ENCODE data around the gene OGA. TPM values are rescaled to one million over a fixed set of nuclear protein-coding genes. Genes with fewer than 3 reads are reported as not detected.

OGA gene
- 31.3 and 66.7 TPM in 2 replicates for total RNA-seq (2014; rRNA removed; shearing (Covaris generic); ENCODE audit: low replicate concordance)

DNA sequence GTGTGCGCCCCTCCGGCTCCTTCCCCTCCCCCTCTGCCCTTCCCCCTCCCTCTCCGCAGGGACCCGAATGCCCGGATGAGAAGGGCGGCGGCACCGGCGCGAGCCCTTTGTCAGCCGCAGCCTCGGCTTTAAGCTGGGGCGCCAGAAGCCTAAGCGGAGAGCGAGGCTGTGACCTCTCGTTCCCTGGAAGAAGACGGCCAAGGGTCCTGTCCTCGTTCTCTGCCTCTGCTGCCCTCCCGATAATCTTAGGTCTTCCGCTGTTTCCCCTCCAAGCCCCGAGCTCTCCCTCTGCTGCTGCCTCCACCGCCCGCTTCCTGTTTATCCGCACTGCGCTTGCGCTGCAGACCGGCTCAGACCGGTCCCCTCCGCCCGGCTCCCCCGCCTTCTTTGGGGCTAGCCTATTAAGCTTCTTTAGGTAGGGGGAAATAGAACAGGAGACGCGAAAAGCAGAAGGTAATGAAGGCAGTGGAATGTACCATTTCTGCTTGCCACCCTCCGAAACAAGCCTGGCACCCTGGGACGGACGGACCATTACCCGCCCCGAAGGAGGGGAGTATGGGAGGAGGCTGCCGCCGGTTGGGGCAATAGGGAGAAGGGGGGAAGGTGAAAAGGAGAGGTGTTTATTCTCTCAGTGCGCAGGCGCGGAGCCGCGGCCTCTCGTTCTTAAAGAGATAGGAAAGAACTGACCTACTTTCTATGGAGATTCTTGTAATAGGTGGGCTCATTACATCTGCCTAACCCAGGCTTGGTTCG is at the start of gene OGA:
Gene OGA, minus strand, starts transcription at position 326 of the 753 bp plus-strand sequence. CDS start 422 bp downstream, outside the sequence.
- Histone ChIP-seq H3K27me3 (no peaks in the 10 kb centered on the region), H3K9me3 (no peaks in the 10 kb centered on the region), H3K36me3 (peaks cover 11% of the 10 kb centered on the region), H3K4me3 (peak within 1 kb of the TSS; percentile 76)
- peak; percentile 99 for DNase-seq

DNA sequence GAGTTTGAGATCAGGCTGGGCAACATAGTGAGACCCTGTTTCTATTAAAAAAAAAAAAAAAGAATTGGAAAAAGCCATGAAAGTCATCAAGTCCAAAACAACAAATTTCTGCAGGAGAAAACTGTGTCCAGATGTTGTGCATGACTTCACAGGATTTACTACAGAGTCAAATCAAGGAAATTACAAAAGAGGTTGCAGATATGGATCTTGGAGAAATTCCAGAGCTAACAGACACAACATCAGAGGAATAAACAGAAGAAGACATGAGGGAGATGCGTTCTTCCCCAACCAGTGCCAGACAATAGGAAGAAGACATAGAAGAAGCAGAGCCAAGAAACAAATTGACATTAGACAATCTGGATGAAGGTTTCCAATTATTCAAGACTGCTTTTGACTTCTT is 49.7 kb upstream of the OGA start:
- Histone ChIP-seq H3K4me3 (no peak overlapping the region), H3K9me3 (no peaks in the 10 kb centered on the region), H3K36me3 (no peaks in the 10 kb centered on the region; the same call in 1 of the 2 replicates), H3K27me3 (no peaks in the 10 kb centered on the region)
- no peak for DNase-seq

DNA sequence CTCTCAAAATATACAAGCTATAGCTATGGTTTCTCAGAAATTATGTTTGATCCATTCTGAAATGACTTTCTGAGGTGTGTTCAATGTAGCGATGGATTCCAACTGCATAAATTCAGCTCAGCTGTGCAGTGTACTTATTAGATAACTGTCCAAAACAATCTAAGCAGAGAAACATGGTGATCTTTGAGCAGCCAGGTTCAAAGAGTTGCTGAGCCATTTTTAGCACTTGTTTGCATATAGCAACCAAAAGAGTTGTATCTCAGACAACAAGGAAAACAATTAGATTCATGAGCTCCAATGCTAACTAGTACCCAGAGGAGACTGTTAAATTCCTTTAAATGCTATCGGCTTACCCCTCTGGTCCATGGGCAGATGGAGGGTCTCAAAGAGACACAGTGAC is 41.3 kb upstream of the OGA start:
- Histone ChIP-seq H3K9me3 (peaks cover 10% of the 10 kb centered on the region), H3K27me3 (no peaks in the 10 kb centered on the region), H3K36me3 (no peaks in the 10 kb centered on the region; the same call in 1 of the 2 replicates), H3K4me3 (no peak overlapping the region)
- no peak for DNase-seq

DNA sequence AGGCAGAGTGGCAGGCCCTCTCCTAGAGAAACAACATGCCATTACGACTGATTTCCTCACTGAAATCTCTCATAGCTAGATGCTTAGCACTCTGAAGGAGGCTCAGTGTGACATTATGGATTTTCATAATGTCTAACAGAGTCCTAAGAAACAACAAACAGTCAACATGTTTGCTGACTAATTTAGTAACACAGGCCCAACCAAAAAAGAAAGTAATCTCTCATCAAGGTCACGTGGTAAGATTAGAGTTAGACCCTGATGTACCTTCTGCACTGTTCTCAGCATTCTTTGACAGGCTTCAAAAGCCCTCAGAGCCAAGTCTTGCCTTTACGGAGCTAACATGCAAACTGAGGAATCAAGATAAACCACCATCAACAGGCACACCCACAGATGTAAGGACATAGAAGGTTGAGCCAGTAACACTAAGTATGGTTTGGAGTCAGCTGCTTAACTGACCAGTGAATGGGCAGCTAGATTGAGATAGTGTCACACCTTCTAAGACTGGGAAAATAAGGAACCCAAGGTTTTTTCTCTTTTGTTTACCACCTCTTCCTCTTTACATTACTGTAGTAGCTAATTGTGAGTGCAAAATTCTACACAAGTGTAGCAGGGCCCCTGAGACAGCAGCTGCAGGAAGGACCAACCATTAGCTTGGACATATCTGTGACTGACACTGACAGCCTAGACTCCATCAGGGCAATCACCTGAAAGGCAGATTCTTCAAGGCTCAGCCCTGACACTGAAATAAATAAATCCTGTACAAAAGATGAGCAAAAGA is 40.7 kb upstream of the OGA start:
- peaks cover 10% of the 10 kb centered on the region for H3K9me3 ChIP-seq
- no peak for DNase-seq
- no peak overlapping the region for H3K4me3 ChIP-seq
- no peaks in the 10 kb centered on the region for H3K27me3 ChIP-seq
- no peaks in the 10 kb centered on the region; the same call in 1 of the 2 replicates for H3K36me3 ChIP-seq

DNA sequence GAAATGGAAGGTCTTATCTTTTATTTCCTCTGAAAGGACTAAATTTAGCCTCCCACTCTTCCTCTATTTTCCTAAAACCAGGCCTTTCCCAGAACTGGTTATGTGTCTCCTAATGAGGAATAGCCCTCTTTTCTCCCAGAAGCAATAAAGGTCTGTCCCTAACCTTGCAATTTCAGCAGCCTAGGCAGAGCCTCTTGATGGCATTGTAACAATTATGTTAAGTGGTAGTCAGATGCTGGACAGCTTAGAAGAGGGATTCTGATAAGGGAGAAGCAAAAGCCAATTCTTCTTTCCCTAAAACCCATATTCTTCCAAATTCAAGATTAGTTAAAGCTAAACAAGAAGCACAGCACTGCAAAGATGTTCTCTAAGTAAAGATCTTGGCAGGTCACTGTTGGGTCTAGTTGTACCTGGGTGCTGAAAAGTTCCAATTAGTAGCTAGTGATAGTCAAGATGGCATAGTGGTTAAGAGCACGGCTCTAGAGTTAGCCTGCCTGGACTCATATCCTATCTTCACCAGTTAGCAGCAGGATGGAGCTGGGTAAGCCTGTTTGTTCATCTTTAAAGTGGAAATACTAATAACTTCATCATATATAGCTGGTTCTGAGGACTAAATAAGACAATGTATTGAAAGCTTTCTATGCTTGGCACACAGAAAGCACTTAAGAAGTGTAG is 39.7 kb upstream of the OGA start:
- Histone ChIP-seq H3K27me3 (no peaks in the 10 kb centered on the region), H3K36me3 (no peaks in the 10 kb centered on the region; the same call in 1 of the 2 replicates), H3K9me3 (peaks cover 10% of the 10 kb centered on the region), H3K4me3 (no peak overlapping the region)
- DNase-seq = no peak

DNA sequence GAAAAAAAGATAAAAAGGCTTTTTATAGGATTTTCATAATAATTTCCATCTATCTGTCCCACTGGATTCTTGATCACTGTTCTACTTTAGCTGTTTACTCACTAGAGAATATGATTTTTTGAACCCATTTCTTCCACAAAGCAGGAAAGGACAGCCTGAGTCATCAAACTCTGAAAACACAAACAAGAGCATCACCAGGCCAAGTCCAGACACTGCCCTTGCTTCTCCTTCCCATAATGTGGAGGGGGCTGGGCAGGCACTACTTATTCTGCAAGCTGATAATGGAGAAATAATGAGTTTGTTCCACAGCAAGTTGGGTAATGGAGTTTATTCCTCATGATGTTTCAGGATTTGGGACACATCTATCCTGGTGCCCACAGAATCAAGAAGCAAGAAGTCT is 38.4 kb upstream of the OGA start:
- DNase-seq = peak; percentile 32
- peaks cover 10% of the 10 kb centered on the region for H3K9me3 ChIP-seq
- no peaks in the 10 kb centered on the region; the same call in 1 of the 2 replicates for H3K36me3 ChIP-seq
- H3K4me3 ChIP-seq = no peak overlapping the region
- H3K27me3 ChIP-seq = no peaks in the 10 kb centered on the region

DNA sequence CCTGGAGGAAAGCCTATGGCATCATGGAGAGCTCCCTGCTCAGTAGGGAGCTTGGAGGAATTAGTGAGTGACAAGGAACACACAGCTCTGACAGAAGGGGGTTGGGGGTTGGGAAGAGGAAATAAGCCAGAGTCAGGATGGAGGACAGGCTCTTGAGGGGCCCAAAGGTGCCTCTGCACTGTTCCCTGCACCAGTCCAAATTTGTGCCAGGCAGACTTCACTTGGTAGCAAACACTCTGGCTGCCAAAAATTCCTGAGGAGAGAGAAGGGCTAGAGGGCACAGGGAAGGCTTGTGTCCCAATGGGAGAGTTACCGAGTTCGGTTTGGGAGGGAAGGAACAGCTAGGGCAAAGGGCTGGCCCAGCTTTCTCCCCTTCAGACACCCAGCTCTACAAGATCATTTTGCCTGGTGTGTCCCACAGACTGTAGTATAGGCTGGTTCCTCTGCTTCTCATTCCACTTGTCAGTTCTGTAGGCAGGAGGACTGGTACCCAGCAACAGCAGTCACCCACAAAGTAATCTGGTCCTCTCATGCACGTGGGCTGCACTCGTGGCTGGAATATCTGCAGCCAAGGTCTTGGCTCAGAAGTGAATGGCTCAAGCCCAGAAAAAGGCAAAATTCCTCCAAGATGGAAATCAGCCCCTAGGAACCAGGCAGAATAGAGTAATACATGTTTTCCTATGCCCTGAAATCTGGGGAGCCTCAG is 33.3 kb upstream of the OGA start:
- no peak overlapping the region for H3K4me3 ChIP-seq
- no peaks in the 10 kb centered on the region for H3K27me3 ChIP-seq
- no peak for DNase-seq
- no peaks in the 10 kb centered on the region for H3K9me3 ChIP-seq
- no peaks in the 10 kb centered on the region for H3K36me3 ChIP-seq

DNA sequence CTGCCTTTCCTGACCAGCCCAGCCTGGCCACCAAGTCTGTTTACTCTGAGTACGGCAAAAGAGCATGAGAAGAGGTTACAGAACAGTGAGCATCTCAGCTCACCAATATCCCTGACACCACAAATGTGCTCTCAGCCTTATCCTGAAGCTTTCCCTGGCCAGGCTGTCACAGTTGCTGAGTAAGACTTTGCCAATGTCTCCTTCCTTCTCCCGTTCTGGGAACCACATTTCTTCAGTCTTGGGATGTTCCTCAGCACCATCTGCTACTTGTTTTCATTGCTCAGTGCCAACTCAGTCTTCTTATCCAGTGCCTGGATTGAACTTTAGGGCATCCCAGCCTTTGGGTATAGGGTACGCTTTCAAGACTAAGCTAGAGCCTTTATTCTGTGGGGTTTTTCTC is 32.5 kb upstream of the OGA start:
- H3K9me3 ChIP-seq = no peaks in the 10 kb centered on the region
- no peaks in the 10 kb centered on the region for H3K27me3 ChIP-seq
- H3K36me3 ChIP-seq = no peaks in the 10 kb centered on the region
- no peak for DNase-seq
- H3K4me3 ChIP-seq = no peak overlapping the region

DNA sequence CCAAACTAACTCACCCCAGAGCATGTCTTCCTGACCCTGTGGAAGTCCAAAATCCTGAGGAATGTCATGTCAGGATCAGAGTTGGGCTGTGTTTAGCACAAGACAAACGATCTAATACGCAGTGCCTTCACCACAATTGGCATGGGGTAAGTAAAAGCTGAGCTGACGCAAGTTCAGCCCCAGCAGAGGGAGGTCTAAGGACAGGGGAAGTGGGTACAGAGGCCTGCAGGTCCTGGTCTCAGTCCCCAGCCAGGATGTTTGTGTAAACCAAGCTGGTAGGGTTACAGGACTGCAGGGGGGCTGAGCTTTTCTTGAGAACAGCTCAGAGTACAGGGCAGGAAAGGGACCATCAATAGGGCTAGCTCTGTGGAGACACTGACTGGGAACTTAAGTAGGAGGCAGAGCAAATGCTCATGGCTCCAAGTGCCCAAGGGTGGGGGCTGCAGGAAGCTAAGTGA is 30.7 kb upstream of the OGA start:
- H3K36me3 ChIP-seq = no peaks in the 10 kb centered on the region
- no peaks in the 10 kb centered on the region for H3K9me3 ChIP-seq
- no peaks in the 10 kb centered on the region for H3K27me3 ChIP-seq
- H3K4me3 ChIP-seq = no peak overlapping the region
- DNase-seq = no peak

DNA sequence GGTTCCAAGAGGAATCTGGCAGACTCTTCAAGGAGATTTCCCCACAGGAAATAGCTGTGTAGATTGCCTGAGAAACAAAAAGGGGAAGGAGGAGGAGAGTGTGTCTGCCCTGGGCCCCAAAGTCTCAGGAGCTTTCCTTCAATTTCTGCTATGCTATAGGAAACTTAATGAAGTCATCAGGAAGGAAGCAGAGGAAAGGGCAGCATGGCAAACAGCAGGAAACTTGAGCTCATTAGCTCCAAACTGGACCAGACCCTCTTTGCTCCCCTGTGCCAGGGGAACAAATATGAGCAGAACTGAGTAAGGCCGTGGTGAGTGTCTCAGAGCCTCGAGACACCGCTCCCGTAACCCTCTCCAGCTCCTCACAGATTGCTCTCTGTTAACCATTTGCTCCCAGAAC is 30.2 kb upstream of the OGA start:
- H3K9me3 ChIP-seq = no peaks in the 10 kb centered on the region
- no peaks in the 10 kb centered on the region for H3K27me3 ChIP-seq
- H3K4me3 ChIP-seq = no peak overlapping the region
- no peaks in the 10 kb centered on the region for H3K36me3 ChIP-seq
- no peak for DNase-seq

DNA sequence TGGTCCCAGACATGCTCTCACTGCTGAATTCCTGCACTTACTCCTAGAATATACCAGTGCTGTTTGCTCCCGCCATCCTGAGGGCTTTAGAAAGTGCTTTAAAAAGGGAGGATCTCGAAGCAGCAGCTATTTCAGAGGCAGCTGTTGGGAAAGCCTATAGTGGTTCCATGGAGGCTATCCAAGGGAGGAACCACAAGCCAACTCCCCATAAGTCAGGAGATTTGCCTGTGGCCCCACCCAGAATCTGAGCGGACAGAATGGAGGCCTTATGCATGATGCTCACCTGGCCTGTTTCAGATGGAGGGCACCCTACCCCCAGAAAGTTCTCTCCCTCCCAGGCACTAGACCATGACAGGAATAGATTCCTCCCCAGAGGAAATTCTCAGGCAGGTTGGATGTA is 27.6 kb upstream of the OGA start:
- DNase-seq = no peak

DNA sequence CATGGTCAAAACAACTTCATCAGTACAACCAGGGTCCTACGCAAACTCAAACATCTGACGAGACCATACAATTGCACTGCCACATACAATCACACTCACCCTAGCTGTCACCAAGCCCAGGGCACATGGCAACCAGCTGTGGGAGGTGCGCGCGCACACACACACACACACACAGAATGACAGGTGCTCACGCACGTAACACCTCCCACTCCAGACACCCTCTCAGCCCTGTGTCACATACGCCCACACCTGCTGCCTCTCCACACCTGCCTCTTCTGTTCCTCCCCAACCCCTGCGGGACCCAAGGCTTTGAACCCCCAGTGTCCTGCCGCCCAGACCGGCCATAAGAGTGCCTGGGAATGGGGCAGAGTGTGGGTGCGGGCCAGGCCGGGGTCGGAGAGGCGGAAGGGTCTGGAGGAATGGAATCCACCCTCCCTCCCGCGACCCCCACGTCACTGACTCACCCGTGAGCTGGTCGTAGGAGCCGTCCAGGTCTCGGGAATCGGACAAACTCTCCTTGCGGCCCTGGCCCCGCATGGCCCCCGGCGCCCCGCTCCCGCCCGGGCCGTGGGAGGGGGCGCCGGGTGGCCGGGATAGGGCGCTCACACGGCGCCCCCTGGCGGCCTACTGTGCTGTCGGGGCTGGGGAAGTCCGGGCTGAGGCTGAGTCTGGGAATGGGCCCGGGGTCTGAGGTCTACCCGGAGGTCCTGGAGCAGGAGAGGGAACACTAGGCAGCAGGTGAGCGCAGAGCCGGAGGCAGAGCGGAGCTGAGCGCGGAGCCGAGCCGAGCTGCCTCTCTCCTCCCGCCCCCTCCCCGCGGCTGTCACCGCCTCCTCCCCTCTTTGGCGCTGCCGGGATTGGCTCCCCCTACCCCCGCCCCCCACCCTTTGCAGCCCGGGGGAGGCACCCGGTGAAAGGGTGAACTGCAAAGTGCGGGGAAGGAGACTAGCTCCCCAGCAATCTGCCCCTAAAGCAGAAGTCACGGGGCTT is 25.1 kb upstream of the OGA start, which contains the start of gene KCNIP2:
Gene KCNIP2, minus strand, starts transcription at position 769 of the 990 bp plus-strand sequence. Its CDS starts 232 bp downstream, at position 537.
- H3K27me3 ChIP-seq = no peaks in the 10 kb centered on the region
- no peak for DNase-seq
- H3K4me3 ChIP-seq = no peak within 1 kb of the TSS
- H3K36me3 ChIP-seq = no peaks in the 10 kb centered on the region
- no peaks in the 10 kb centered on the region for H3K9me3 ChIP-seq

More for the DNA sequence above, 27.6 kb upstream of the OGA start:
- no peaks in the 10 kb centered on the region for H3K9me3 ChIP-seq
- no peaks in the 10 kb centered on the region for H3K27me3 ChIP-seq
- no peaks in the 10 kb centered on the region for H3K36me3 ChIP-seq
- H3K4me3 ChIP-seq = no peak overlapping the region

DNA sequence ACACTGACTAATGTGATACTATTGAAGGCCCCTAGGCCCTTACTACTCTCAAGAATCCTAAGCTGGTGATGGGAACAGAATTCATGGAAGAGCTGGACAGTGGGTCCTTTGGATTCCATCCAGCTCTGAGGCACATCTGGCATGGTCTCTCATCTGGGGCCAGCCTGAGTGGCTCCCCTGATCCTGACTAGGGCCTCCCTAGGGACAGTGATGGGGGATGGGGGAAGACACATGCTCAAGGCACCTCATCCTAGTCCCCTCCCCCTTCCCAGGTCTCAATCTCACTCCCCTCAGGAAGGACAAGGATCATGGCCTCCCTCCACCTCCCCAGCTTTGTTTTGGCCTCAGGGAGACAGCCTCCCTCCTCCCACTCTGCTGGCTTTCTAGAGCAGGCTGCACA is 23.6 kb upstream of the OGA start:
- Histone ChIP-seq H3K4me3 (no peak overlapping the region), H3K36me3 (no peaks in the 10 kb centered on the region), H3K9me3 (no peaks in the 10 kb centered on the region), H3K27me3 (no peaks in the 10 kb centered on the region)
- no peak for DNase-seq

DNA sequence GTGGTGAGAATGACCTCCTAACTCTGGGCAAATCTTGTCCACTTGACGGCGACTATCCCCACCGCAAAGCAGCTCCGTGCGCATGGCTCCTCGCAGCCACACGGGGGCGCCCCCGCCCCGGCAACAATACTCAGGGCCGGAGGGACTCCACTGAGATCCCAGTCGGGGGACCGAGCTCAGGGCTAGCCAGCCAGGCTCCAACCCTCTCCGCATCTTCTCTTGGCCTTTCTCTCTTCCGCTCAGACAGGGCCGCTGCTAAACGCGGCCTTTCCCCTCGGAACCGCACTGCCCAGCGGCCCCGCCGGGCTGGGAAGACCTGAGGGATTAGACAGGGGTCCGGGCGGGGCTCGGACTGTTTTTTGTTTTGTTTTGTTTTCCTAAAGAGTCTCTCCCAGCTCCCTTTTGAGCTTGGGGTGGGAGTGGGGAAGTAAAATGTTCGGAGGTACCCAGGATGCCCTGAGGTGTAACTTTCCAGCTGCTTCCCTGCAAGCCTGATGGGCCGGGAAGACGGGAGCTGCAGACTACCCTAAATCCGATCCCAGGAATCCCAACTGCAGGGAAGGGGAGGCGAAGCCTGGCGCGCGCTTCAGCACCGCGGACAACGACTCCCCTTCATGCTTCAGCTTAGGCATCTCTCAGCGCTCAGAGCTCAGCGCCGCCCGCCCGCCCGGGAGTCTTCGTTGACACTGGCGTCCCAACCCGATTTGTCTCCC is 22.7 kb upstream of the OGA start:
- H3K36me3 ChIP-seq = no peaks in the 10 kb centered on the region
- peak; percentile 69 for DNase-seq
- H3K27me3 ChIP-seq = no peaks in the 10 kb centered on the region
- H3K4me3 ChIP-seq = peak overlapping the region; percentile 11; the same call in 1 of the 2 replicates
- H3K9me3 ChIP-seq = no peaks in the 10 kb centered on the region

Measured in MG63 (cell line).